Cardiac fibroblast (primary cell): ENCODE data around the gene TOP2B.

Experiments
- DNase-seq, 2 donors: peaks; one replicate each; pipeline versions ENCODE4 v3.0.0 to v3.0.0-alpha.2; 2010; ENCODE audit warnings: low read depth in 2 of 2
- H3K4me3 ChIP-seq, 2 donors: replicated peaks in 1 of 2; 1 replicate in 1 of 2; 2 replicates in 1 of 2; pipeline ENCODE4 v1.5.1; 2011; ENCODE audit warnings: low read depth in 2 of 2, low read length in 2 of 2, mild to moderate bottlenecking in 2 of 2, moderate library complexity in 1 of 2
- CTCF ChIP-seq: IDR thresholded peaks from one replicate; pipeline ENCODE4 v1.5.1; 2011; ENCODE audit warnings: low read depth, mild to moderate bottlenecking, low read length, inconsistent platforms

Gene TOP2B

GRCh38 chr3:25589783-25590258 lies 74.9 kb downstream of the TOP2B start:
- no peak for TF ChIP-seq CTCF
- H3K4me3 ChIP-seq: no peak overlapping the region
- DNase-seq: peak; percentile 15 to 49

GRCh38 chr3:25589104-25589782 lies 75.5 kb downstream of the TOP2B start:
- no peak for TF ChIP-seq CTCF
- no peak for DNase-seq
- H3K4me3 ChIP-seq: no peak overlapping the region

- no peak for DNase-seq
- no peak overlapping the region for H3K4me3 ChIP-seq
- TF ChIP-seq CTCF: no peak
Measured at GRCh38 chr3:25588441-25589103, 76.1 kb downstream of the TOP2B start.

DNA sequence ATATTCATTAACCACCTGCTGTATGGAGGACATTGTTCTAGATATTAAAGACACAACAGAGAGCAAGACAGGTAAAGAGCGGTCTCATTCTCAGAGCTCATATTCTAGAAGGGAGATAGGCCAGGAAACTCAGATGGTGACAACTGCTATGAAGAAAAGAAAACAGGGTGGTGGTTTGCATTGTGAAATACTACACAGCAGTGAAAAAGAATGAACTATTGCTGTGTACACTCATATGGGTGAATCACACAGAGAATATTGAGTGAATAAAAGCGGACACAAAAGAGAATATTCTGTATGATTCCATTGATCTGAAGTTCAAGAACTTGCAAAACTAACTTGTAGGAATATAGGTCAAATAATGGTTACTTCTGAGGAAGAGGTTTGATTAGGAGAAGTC lies 76.7 kb downstream of the TOP2B start:
- no peak overlapping the region for H3K4me3 ChIP-seq
- TF ChIP-seq CTCF: no peak
- DNase-seq: peak in 1 of 2 donors; percentile 41

GRCh38 chr3:25587526-25587925 lies 77.2 kb downstream of the TOP2B start:
- no peak overlapping the region for H3K4me3 ChIP-seq
- TF ChIP-seq CTCF: no peak
- peak; percentile 25 to 91 for DNase-seq

GRCh38 chr3:25587094-25587493 lies 77.6 kb downstream of the TOP2B start:
- peak in 1 of 2 donors; percentile 46 for DNase-seq
- TF ChIP-seq CTCF: no peak
- H3K4me3 ChIP-seq: no peak overlapping the region

GRCh38 chr3:25586553-25586952 lies 78.2 kb downstream of the TOP2B start:
- no peak for DNase-seq
- H3K4me3 ChIP-seq: no peak overlapping the region
- no peak for TF ChIP-seq CTCF
